PFSK-1 (cell line): ENCODE measurements around the gene HGS.

ENCODE experiments used
- FOXP2 ChIP-seq: optimal IDR thresholded peaks from 2 replicates; pipeline ENCODE3; 2011; ENCODE audit warnings: borderline replicate concordance, control low read depth, inconsistent platforms; ENCODE audit not compliant: insufficient read depth; ENCODE audit errors: extremely low read length, extremely low read depth
- POLR2AphosphoS5 ChIP-seq: IDR thresholded peaks from 2 replicates; pipeline ENCODE4 v1.6.1; 2012; ENCODE audit warnings: low read depth, mild to moderate bottlenecking, control low read depth, low read length, moderate library complexity
- SIN3A ChIP-seq: IDR thresholded peaks from 2 replicates; pipeline ENCODE4 v1.6.1; 2012; ENCODE audit warnings: mild to moderate bottlenecking, low read length, moderate library complexity, borderline replicate concordance; ENCODE audit not compliant: insufficient read depth
- TAF1 ChIP-seq: IDR thresholded peaks from 2 replicates; pipeline ENCODE4 v1.6.1; 2012; ENCODE audit warnings: low read length, control low read depth, borderline replicate concordance; ENCODE audit not compliant: insufficient read depth
- TF ChIP-seq, protein P1 (sequence below), 2 experiments: IDR thresholded peaks; 2 replicates each; pipeline versions ENCODE4 v1.6.1 to v1.8.0; 2011 to 2012; ENCODE audit warnings: low read depth in 2 of 2, low read length in 2 of 2, control low read depth in 1 of 2, inconsistent platforms in 1 of 2, mild to moderate bottlenecking in 1 of 2, moderate library complexity in 1 of 2; ENCODE audit not compliant: insufficient read depth in 1 of 2

HGS gene

DNA sequence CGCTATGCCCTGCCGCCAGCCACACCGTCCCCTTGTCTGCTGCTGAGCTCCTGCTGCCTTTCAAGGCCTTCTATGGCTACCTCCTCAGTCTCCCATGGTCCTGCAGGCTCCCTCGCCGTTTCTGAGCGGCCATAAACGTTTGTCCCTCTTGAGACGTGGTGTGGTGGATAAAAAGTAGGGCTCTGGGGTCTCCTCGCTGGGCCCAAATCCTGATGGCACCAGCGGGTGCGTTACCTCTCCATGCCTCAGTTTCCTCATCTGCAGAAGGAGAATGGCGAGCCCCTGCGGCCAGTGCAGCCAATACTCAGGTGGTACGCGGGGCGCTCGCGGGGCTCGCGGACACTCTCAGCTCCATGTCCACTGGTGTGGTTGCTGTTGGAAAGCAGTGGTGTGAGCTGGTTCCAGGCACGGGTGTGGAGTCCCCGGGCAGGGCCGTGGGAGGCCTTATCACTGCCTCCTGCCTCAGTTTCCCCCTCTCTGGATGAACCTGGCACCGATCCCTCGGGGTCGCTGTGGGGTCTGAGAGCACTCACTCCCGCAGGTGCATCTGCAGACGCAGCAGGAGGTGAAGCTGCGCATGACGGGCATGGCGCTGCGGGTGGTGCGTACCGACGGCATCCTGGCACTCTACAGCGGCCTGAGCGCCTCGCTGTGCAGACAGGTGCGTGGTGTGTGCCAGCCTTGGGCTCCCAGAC lies 30.7 kb downstream of the HGS start:
- TF ChIP-seq SIN3A: no peak
- TF ChIP-seq, protein P1, sequence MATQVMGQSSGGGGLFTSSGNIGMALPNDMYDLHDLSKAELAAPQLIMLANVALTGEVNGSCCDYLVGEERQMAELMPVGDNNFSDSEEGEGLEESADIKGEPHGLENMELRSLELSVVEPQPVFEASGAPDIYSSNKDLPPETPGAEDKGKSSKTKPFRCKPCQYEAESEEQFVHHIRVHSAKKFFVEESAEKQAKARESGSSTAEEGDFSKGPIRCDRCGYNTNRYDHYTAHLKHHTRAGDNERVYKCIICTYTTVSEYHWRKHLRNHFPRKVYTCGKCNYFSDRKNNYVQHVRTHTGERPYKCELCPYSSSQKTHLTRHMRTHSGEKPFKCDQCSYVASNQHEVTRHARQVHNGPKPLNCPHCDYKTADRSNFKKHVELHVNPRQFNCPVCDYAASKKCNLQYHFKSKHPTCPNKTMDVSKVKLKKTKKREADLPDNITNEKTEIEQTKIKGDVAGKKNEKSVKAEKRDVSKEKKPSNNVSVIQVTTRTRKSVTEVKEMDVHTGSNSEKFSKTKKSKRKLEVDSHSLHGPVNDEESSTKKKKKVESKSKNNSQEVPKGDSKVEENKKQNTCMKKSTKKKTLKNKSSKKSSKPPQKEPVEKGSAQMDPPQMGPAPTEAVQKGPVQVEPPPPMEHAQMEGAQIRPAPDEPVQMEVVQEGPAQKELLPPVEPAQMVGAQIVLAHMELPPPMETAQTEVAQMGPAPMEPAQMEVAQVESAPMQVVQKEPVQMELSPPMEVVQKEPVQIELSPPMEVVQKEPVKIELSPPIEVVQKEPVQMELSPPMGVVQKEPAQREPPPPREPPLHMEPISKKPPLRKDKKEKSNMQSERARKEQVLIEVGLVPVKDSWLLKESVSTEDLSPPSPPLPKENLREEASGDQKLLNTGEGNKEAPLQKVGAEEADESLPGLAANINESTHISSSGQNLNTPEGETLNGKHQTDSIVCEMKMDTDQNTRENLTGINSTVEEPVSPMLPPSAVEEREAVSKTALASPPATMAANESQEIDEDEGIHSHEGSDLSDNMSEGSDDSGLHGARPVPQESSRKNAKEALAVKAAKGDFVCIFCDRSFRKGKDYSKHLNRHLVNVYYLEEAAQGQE (IDR thresholded peaks at IDR 0.05; ENCODE audit: insufficient read depth in 1 of 2, low read depth in 2 of 2, low read length in 2 of 2): no peak
- no peak for TF ChIP-seq POLR2AphosphoS5
- no peak for TF ChIP-seq TAF1
- no peak for TF ChIP-seq FOXP2

DNA sequence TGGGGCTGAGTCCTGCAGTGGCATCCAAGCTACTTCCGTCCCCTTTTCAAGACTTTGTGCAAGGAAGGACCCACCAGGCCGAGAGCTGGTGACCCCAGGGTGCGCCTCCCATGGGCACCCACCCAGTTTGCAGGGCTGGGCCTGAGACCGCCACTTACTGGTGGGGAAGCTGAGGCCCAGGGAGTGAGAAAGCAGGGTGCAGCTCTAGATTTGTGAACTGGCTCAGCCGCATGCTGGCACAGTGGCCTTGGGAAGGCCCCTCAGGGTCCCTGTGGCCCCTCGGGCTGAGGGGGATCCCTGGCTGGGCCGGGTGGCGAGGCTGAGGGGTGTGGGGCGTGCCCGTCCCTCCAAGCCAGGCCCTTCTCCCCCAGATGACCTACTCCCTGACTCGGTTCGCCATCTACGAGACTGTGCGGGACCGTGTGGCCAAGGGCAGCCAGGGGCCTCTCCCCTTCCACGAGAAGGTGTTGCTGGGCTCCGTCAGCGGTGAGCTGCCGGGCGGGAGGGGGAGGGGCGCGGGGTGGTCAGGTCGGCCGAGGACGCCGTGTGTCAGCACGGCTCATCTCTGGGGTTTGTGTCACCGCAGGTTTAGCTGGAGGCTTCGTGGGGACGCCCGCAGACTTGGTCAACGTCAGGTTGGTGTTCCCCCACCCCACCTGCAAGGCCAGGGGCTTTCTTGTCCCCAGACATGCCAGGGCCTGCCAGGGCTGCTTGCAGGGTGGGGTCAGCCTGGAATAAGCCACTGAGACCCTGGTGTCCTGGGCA lies 31.5 kb downstream of the HGS start:
- TF ChIP-seq POLR2AphosphoS5 (no peak), SIN3A (no peak), TAF1 (no peak), FOXP2 (no peak)
- TF ChIP-seq, protein P1 (IDR thresholded peaks at IDR 0.05; ENCODE audit: insufficient read depth in 1 of 2, low read depth in 2 of 2, low read length in 2 of 2): no peak

DNA sequence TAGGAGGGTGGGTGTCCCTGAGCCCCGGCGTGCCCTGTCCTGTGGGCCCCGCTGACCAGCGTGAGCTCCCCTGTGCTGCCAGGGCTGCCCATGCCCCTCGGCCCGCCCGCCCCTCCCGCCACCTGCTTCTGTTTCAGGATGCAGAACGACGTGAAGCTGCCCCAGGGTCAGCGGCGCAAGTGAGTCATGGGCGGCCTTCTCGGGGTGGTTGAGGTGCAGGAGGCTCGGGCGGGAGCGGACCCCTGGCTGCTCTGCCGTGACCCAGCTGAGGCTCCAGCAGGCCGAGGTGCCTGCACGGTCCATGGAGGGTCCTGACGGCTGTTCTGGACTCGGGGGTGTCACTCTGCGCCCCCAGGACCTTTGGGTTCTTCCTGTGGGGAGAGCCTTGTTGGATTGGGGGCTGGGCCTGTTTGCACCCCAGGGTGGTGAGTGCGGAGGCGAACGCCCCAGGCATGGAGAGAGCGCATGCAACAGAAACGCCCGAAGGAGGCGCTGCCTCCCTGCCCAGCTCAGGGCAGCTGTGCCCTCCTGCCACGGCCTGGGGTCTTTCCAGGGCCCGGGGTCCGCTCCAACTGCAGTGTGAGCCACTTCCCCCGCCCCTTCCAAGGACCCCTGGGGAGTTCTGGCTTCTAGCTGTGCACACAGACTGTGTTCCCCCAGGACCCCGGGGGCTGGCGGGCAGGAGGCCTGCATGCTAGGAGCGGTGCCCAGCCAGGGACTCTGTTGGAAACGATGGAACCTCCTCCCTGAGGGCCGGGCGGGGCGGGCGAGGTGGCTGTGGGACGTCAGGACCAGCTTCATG lies 32.3 kb downstream of the HGS start:
- TF ChIP-seq TAF1 (no peak), POLR2AphosphoS5 (no peak), FOXP2 (no peak), SIN3A (no peak)
- TF ChIP-seq, protein P1 (IDR thresholded peaks at IDR 0.05; ENCODE audit: insufficient read depth in 1 of 2, low read depth in 2 of 2, low read length in 2 of 2): no peak

DNA sequence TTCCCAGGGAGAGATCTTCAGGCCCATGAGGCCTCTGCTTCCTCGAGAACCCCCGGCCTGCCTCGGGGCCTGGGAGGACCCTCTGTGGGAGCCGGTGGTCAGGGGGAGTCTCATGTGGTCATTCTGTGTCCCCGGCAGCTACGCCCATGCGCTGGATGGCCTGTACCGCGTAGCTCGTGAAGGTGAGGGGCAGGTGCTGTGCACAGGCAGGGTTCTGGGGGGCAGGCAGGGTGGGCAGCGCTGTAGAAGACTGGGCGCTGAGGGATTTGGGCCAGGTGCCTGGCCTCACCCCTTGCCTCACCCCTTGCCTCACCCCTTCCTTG lies 32.8 kb downstream of the HGS start:
- TF ChIP-seq FOXP2 (no peak), TAF1 (no peak), POLR2AphosphoS5 (no peak), SIN3A (no peak)
- TF ChIP-seq, protein P1 (IDR thresholded peaks at IDR 0.05; ENCODE audit: insufficient read depth in 1 of 2, low read depth in 2 of 2, low read length in 2 of 2): no peak
